ENCODE measurements around the gene CPXM1.

DNA sequence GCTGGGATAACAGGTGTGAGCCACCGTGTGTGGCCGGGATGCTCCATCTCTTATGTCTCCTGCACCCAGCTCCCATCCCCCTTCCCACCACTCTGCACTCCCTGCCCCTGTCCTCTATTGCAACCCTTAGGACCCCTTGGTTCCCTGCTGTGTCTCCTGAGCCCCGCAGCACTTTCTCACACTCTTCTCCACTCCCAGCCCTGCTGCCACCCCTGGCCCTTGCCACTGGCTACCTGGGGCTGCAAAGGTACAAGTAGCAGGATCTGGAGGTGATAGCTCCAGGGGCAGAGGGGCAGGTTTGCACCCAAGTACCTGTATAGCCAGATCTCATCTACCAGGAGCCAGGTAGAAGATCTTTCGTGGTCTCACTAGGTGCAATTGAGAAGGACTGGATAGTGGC is 6.6 kb upstream of the CPXM1 start:
- no peak for TF ChIP-seq CTCF (optimal IDR thresholded peaks at IDR 0.05 in 1 of 3, IDR thresholded peaks at IDR 0.05 in 1 of 3, conservative IDR thresholded peaks at IDR 0.05 in 1 of 3; ENCODE audit: extremely low read depth in 1 of 3, insufficient read depth in 2 of 3, low read length in 3 of 3)
- TF ChIP-seq EZH2 (IDR thresholded peaks at IDR 0.05; ENCODE audit: low read length), result no peak

Data from keratinocyte (primary cell).